HG02981 (cell line): ENCODE data around the gene BICDL2.

ENCODE experiments used
- ATAC-seq: cut with Tn5 transposase; IDR thresholded peaks from one replicate; pipeline ENCODE4 v1.9.1; 2021; ENCODE audit warnings: mild to moderate bottlenecking, moderate library complexity; ENCODE audit not compliant: unreplicated experiment

BICDL2 gene

DNA sequence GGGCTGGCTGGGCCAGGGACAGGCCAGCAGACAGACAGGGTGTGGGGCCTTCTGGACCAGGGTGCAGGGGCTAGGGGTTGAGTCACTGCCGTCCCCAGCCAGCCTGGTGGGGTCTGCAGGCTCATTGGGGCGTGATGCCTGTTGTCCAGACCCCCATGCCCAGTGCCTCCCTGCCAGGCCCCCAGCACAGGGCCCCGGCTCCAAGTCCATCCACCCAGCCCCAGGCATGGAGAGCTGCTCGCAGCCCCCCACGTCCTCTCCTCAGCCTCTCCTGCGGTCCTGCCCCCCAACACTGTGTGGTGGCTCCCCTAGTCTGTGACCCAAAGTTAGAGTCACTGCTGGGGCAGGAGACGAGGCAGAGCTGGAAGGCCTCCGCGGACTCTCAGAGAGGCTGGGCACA is 49.5 kb downstream of the BICDL2 start:
- ATAC-seq: no peak

- no peak for ATAC-seq
Observed at GRCh38 chr16:2986623-2987188, 50.0 kb downstream of the BICDL2 start.

DNA sequence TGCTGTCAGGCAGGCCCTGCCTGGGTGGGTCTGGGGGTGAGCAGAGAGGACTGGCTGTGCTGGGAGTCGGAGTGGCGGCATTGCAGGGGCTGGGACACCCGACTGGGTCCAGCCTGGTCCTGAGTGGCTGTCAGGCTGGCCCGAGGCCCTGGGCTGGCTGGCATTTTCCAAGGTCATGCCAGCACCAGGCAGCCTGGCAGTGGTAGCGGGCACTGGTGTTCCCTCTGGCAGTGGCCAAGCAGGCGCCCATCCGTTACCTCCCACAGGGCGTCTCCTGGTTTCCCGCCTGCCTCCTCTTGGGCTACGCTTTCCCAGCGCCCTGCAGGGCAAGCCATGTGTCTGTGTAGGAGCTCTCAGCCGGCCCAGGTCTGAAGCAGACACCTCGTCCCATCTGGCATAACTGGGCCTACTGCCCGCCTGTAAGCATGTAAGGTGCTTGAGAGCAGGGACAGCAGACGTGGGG is 50.8 kb downstream of the BICDL2 start:
- ATAC-seq: no peak

DNA sequence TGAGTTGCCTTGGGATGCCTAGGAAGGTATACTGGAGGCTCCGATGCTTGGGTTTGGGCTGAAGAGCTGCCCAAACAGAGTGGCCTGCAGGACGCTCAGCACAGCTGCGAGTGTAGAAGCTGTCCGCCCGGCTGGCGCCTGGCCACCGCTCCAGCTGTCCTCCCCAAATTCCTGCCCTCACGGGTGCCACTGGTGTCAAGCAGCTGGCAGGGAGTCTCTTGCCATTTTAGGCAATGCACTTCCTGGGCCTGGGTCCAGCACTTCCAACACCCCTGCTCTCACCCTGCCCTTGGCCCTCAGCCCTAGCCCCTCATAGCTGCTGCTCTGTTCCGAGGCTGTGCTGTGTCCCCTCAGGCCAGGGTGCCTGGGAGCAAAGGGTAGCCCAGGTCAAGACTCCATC is 51.3 kb downstream of the BICDL2 start:
- no peak for ATAC-seq

DNA sequence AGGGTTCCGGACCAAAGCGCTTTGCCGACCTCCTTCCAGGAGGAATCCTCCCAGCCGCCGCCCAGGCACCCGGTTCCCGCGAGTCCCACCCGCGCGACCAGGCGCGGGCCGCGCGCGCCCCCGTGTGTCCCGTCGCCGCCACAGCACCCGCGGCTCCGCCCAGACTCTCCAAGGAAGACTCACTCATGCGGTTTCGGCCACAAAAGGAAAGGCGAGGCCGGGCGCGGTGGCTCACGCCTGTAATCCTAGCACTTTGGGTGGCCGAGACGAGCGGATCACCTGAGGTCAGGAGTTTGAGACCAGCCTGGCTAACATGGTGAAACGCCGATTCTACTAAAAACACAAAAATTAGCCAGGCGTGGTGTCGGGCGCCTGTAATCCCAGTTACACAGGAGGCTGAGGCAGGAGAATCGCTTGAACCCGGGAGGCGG is 53.0 kb downstream of the BICDL2 start:
- ATAC-seq: no peak

GRCh38 chr16:2982402-2982801 is 54.3 kb downstream of the BICDL2 start:
- no peak for ATAC-seq

- ATAC-seq: no peak
Observed at GRCh38 chr16:2981899-2982250, 54.9 kb downstream of the BICDL2 start.

GRCh38 chr16:2981177-2981898 is 55.4 kb downstream of the BICDL2 start:
- no peak for ATAC-seq

- peak; percentile 76 for ATAC-seq
Observed at GRCh38 chr16:2980227-2981176, 56.2 kb downstream of the BICDL2 start, which contains the start of gene PKMYT1. Gene PKMYT1, minus strand, starts transcription at chr16:2980446. Its CDS starts 789 bp downstream, at chr16:2979657.

DNA sequence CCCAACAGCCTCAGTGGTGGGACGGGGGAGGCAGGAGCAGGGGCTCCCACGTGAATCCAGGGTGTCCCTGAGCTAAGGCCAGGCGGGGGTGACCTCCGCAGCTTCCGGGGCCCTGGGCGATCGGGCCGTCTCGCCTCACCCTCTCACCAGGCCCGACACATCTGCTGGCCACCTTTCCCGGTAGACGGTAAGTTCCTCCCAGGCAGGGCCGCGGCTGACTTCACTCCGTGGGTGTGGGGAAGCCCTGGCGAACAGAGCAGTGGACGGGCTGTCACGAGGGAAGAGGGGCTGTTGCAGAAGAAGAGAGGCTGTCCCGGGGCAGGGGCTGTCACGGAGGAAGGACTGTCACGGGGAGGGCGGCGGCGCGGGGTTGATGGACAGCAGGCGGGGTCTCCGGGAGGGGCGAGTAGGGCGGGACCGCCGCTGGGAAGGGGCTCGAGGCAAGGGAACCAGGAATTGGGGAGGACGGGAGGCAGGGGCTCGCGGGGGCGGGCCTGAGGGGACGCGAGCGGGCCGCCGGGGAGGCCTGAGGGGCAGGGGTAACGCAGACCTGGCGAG is 57.0 kb downstream of the BICDL2 start:
- ATAC-seq: no peak
